ENCODE data around the gene BDKRB2. TPM values are rescaled to one million over a fixed set of nuclear protein-coding genes. Genes with fewer than 3 reads are reported as not detected.

Gene BDKRB2
- total and polyA plus RNA-seq, 7 donors, result 0.11 to 0.56 (median 0.35) TPM

- Histone ChIP-seq H3K4me1 (no peaks in the 10 kb centered on the region), H3K36me3 (ENCODE audit: insufficient read depth in 1 of 2, low read depth in 1 of 2) (no peaks in the 10 kb centered on the region), H3K4me3 (no peak overlapping the region), H3K27ac (no peak overlapping the region), H3K27me3 (ENCODE audit: insufficient read depth in 3 of 3, low read length in 2 of 3) (peaks cover 0 to 14% (median 8%) of the 10 kb centered on the region in 3 donors), H3K9me3 (no peaks in the 10 kb centered on the region)
- DNase-seq (no peak), ATAC-seq (no peak)
- intact Hi-C loops (cut with DNase I), result no loop called here
- TF ChIP-seq CTCF (IDR thresholded peaks at IDR 0.05), result no peak
- 77 to 91% (median 77%) methylated on average over 12 of the region's 12 CpGs for WGBS, 3 donors
These were observed 4.1 kb downstream of the BDKRB2 start for GRCh38 chr14:96208739-96209138.

- no peaks in the 10 kb centered on the region for H3K9me3 ChIP-seq
- no peak overlapping the region for H3K4me3 ChIP-seq
- no peak for TF ChIP-seq CTCF (IDR thresholded peaks at IDR 0.05)
- DNase-seq (no peak), ATAC-seq (no peak)
- no peaks in the 10 kb centered on the region for H3K4me1 ChIP-seq
- no peaks in the 10 kb centered on the region for H3K36me3 ChIP-seq (ENCODE audit: insufficient read depth in 1 of 2, low read depth in 1 of 2)
- no peak overlapping the region for H3K27ac ChIP-seq
- H3K27me3 ChIP-seq (ENCODE audit: insufficient read depth in 3 of 3, low read length in 2 of 3), result peaks cover 0 to 2% (median 0%) of the 10 kb centered on the region in 3 donors
- intact Hi-C loops (cut with DNase I), result no loop called here
These were observed 7.5 kb downstream of the BDKRB2 start for GRCh38 chr14:96212140-96212539.

- 95 to 96% (median 95%) methylated on average over 4 of the region's 4 CpGs for WGBS, 3 donors
- ATAC-seq, result no peak
- Histone ChIP-seq H3K4me1 (no peaks in the 10 kb centered on the region), H3K36me3 (ENCODE audit: insufficient read depth in 1 of 2, low read depth in 1 of 2) (no peaks in the 10 kb centered on the region), H3K4me3 (no peak overlapping the region), H3K9me3 (no peaks in the 10 kb centered on the region), H3K27me3 (ENCODE audit: insufficient read depth in 3 of 3, low read length in 2 of 3) (no peaks in the 10 kb centered on the region), H3K27ac (no peak overlapping the region)
- no peak for DNase-seq
- no peak for TF ChIP-seq CTCF (IDR thresholded peaks at IDR 0.05)
- intact Hi-C loops (cut with DNase I), result no loop called here
These were observed 8.3 kb downstream of the BDKRB2 start for GRCh38 chr14:96212896-96213295.

- no peaks in the 10 kb centered on the region for H3K9me3 ChIP-seq
- intact Hi-C loops (cut with DNase I), result no loop called here
- no peaks in the 10 kb centered on the region for H3K4me1 ChIP-seq
- WGBS, 3 donors, result 83 to 92% (median 84%) methylated on average over 10 of the region's 10 CpGs
- no peaks in the 10 kb centered on the region for H3K27me3 ChIP-seq (ENCODE audit: insufficient read depth in 3 of 3, low read length in 2 of 3)
- ATAC-seq, result no peak
- H3K36me3 ChIP-seq (ENCODE audit: insufficient read depth in 1 of 2, low read depth in 1 of 2), result no peaks in the 10 kb centered on the region
- no peak for DNase-seq
- no peak overlapping the region for H3K27ac ChIP-seq
- H3K4me3 ChIP-seq, result no peak overlapping the region
- no peak for TF ChIP-seq CTCF (IDR thresholded peaks at IDR 0.05)
These were observed 9.3 kb downstream of the BDKRB2 start for GRCh38 chr14:96213871-96214465.

- Histone ChIP-seq H3K9me3 (no peaks in the 10 kb centered on the region), H3K36me3 (ENCODE audit: insufficient read depth in 1 of 2, low read depth in 1 of 2) (no peaks in the 10 kb centered on the region), H3K27ac (no peak overlapping the region), H3K4me3 (no peak overlapping the region), H3K27me3 (ENCODE audit: insufficient read depth in 3 of 3, low read length in 2 of 3) (no peaks in the 10 kb centered on the region), H3K4me1 (no peaks in the 10 kb centered on the region)
- TF ChIP-seq CTCF (IDR thresholded peaks at IDR 0.05), result no peak
- WGBS, 3 donors, result 82 to 92% (median 89%) methylated on average over 4 of the region's 4 CpGs
- ATAC-seq, result no peak
- no peak for DNase-seq
- intact Hi-C loops (cut with DNase I), result no loop called here
These were observed 10.2 kb downstream of the BDKRB2 start for GRCh38 chr14:96214793-96215192.
